HEK293T (cell line): ENCODE measurements around the gene NOXO1.

Experiments used
- CTCF ChIA-PET: fragments of 350-600 bp; formaldehyde crosslinking; extraction: SDS; loops from one replicate; lab custom pipeline; 2021; ENCODE audit warnings: antibody characterized with exemption, inconsistent platforms; lab: Yijun Ruan, JAX
- POLR2A ChIA-PET: fragments of 350-600 bp; formaldehyde crosslinking; extraction: SDS; loops from one replicate; lab custom pipeline; 2020; ENCODE audit warnings: antibody characterized with exemption, inconsistent platforms; lab: Yijun Ruan, JAX
- DNase-seq: peaks from one replicate; pipeline ENCODE4 v3.0.0; 2012; ENCODE audit warnings: mixed read lengths; ENCODE audit errors: extremely low spot score
- ARNT ChIP-seq: fragments of 450-650 bp; IDR thresholded peaks from 2 replicates; pipeline ENCODE4 v1.6.1; 2017; ENCODE audit warnings: mild to moderate bottlenecking
- BHLHE40 ChIP-seq: fragments of 450-650 bp; IDR thresholded peaks from 2 replicates; pipeline ENCODE4 v1.6.1; 2016; ENCODE audit warnings: mild to moderate bottlenecking, moderate library complexity, borderline replicate concordance
- CTBP1 ChIP-seq: fragments of 450-650 bp; IDR thresholded peaks from 2 replicates; pipeline ENCODE4 v1.6.1; 2016; ENCODE audit warnings: borderline replicate concordance
- ELF4 ChIP-seq: fragments of 450-650 bp; IDR thresholded peaks from 2 replicates; pipeline ENCODE4 v1.6.1; 2017; ENCODE audit warnings: antibody characterized with exemption
- FOXA1 ChIP-seq: fragments of 450-650 bp; IDR thresholded peaks from 2 replicates; pipeline ENCODE4 v1.6.1; 2016; ENCODE audit warnings: mild to moderate bottlenecking
- FOXK2 ChIP-seq: fragments of 450-650 bp; IDR thresholded peaks from 2 replicates; pipeline ENCODE4 v1.6.1; 2016; ENCODE audit warnings: mild to moderate bottlenecking
- FOXM1 ChIP-seq: fragments of 450-650 bp; IDR thresholded peaks from 2 replicates; pipeline ENCODE4 v1.6.1; 2017; ENCODE audit warnings: mild to moderate bottlenecking, borderline replicate concordance
- HDGF ChIP-seq: fragments of 450-650 bp; IDR thresholded peaks from 2 replicates; pipeline ENCODE4 v1.6.1; 2017; ENCODE audit warnings: antibody characterized with exemption, borderline replicate concordance
- L3MBTL2 ChIP-seq: fragments of 450-650 bp; conservative IDR thresholded peaks from 2 replicates; pipeline ENCODE4 v1.6.1; 2016; ENCODE audit warnings: mild to moderate bottlenecking
- LEF1 ChIP-seq: fragments of 450-650 bp; IDR thresholded peaks from 2 replicates; pipeline ENCODE4 v1.6.1; 2017; ENCODE audit warnings: mild to moderate bottlenecking, borderline replicate concordance
- NFRKB ChIP-seq: fragments of 450-650 bp; IDR thresholded peaks from 2 replicates; pipeline ENCODE4 v1.6.1; 2016; ENCODE audit warnings: mild to moderate bottlenecking, moderate library complexity
- PKNOX1 ChIP-seq: fragments of 450-650 bp; IDR thresholded peaks from 2 replicates; pipeline ENCODE4 v1.6.1; 2016
- SP1 ChIP-seq: fragments of 450-650 bp; IDR thresholded peaks from 2 replicates; pipeline ENCODE4 v1.6.1; 2017
- SUZ12 ChIP-seq: fragments of 450-650 bp; IDR thresholded peaks from 2 replicates; pipeline ENCODE4 v1.6.1; 2016; ENCODE audit warnings: mild to moderate bottlenecking
- TARDBP ChIP-seq: fragments of 450-650 bp; IDR thresholded peaks from 2 replicates; pipeline ENCODE4 v1.6.1; 2016
- ZNF384 ChIP-seq: fragments of 450-650 bp; IDR thresholded peaks from 2 replicates; pipeline ENCODE4 v1.6.1; 2016

NOXO1 gene

GRCh38 chr16:2024032-2024420 lies 42.8 kb upstream of the NOXO1 start:
- ChIA-PET CTCF (interaction anchor here (0.5 to 1.0 kb wide), 4 partner anchors 35 to 123 kb away, joined by 3 read pairs; no protein-coding TSS in a partner anchor), POLR2A (interaction anchor here (1.4 to 1.7 kb wide), 4 partner anchors 23 to 131 kb away, joined by 3 to 8 read pairs (median 6); partner anchors contain the start of genes NTHL1, RPS2, TRAF7 and TSC2)
- no peak for DNase-seq
- no peak for TF ChIP-seq TARDBP
- TF ChIP-seq HDGF, result no peak
- no peak for TF ChIP-seq SP1
- TF ChIP-seq L3MBTL2, result no peak
- TF ChIP-seq BHLHE40, result no peak
- TF ChIP-seq CTBP1, result no peak
- no peak for TF ChIP-seq ARNT
- TF ChIP-seq NFRKB, result no peak
- no peak for TF ChIP-seq FOXA1
- no peak for TF ChIP-seq FOXM1
- no peak for TF ChIP-seq ELF4
- TF ChIP-seq SUZ12, result no peak
- TF ChIP-seq PKNOX1, result no peak
- TF ChIP-seq ZNF384, result no peak
- no peak for TF ChIP-seq FOXK2
- no peak for TF ChIP-seq LEF1

GRCh38 chr16:2023092-2024031 lies 42.1 kb upstream of the NOXO1 start:
- POLR2A ChIA-PET, result interaction anchor here (0.6 to 1.7 kb wide), 8 partner anchors 13 to 132 kb away, joined by 3 to 8 read pairs (median 4); partner anchors contain the start of genes NTHL1, RPS2, TRAF7 and TSC2

GRCh38 chr16:2022723-2023091 lies 41.4 kb upstream of the NOXO1 start:
- TF ChIP-seq ARNT, result no peak
- no peak for TF ChIP-seq ELF4
- TF ChIP-seq HDGF, result no peak
- TF ChIP-seq L3MBTL2, result no peak; the same call in 1 of the 2 replicates
- TF ChIP-seq ZNF384, result no peak
- no peak for TF ChIP-seq FOXK2
- no peak for TF ChIP-seq PKNOX1
- no peak for TF ChIP-seq SUZ12
- no peak for TF ChIP-seq LEF1
- TF ChIP-seq BHLHE40, result no peak
- no peak for TF ChIP-seq FOXM1
- TF ChIP-seq TARDBP, result no peak
- no peak for TF ChIP-seq CTBP1
- no peak for TF ChIP-seq SP1
- TF ChIP-seq NFRKB, result no peak
- TF ChIP-seq FOXA1, result no peak
- DNase-seq, result peak; percentile 53
- CTCF ChIA-PET, result interaction anchor here (0.5 to 1.5 kb wide), 9 partner anchors 19 to 216 kb away, joined by 3 to 13 read pairs (median 4); no protein-coding TSS in a partner anchor
- POLR2A ChIA-PET, result interaction anchor here (0.6 to 1.3 kb wide), 6 partner anchors 12 to 229 kb away, joined by 3 to 4 read pairs (median 3); partner anchors contain the start of genes ECI1, NTHL1, TRAF7 and TSC2

More at GRCh38 chr16:2023092-2024031, 42.1 kb upstream of the NOXO1 start:
- CTCF ChIA-PET, result interaction anchor here (0.5 to 1.5 kb wide), 12 partner anchors 19 to 215 kb away, joined by 3 to 13 read pairs (median 3); no protein-coding TSS in a partner anchor
- DNase-seq, result peak; percentile 99
- 0 out of 2 replicates have a peak, but pooled peaks have one; percentile 19 for TF ChIP-seq ARNT
- no peak for TF ChIP-seq CTBP1
- no peak for TF ChIP-seq TARDBP
- no peak for TF ChIP-seq FOXA1
- TF ChIP-seq L3MBTL2, result no peak
- 0 out of 2 replicates have a peak, but pooled peaks have one; percentile 56 for TF ChIP-seq HDGF
- no peak for TF ChIP-seq PKNOX1

GRCh38 chr16:2019921-2020831 lies 38.9 kb upstream of the NOXO1 start:
- POLR2A ChIA-PET, result interaction anchor here (1.4 to 1.9 kb wide), 2 partner anchors 11 to 135 kb away, joined by 3 to 5 read pairs; partner anchors contain the start of gene TRAF7
- TF ChIP-seq HDGF (no peak), SUZ12 (no peak), PKNOX1 (no peak), NFRKB (no peak), BHLHE40 (no peak), ELF4 (no peak), SP1 (no peak), FOXM1 (no peak), CTBP1 (no peak), ARNT (no peak), FOXA1 (no peak), LEF1 (no peak), L3MBTL2 (no peak), ZNF384 (no peak), TARDBP (no peak)
- DNase-seq, result no peak
- CTCF ChIA-PET, result interaction anchor here (0.6 kb wide), 1 partner anchor 421 kb away, joined by 3 read pairs; no protein-coding TSS in a partner anchor
